Stimulated activated CD4-positive, alpha-beta T cell treated with anti-CD3 and anti-CD28 coated beads, TNF-alpha, amount 100 ng/mL, for 48 hours (primary cell): ENCODE measurements around the gene SORCS2.

Experiments
- DNase-seq, 3 donors: peaks; one replicate each; pipeline ENCODE4 v3.0.0-alpha.2; 2020; ENCODE audit warnings: low read depth in 3 of 3

The SORCS2 gene

GRCh38 chr4:7266525-7267292 lies 74.4 kb downstream of the SORCS2 start:
- no peak for DNase-seq

DNA sequence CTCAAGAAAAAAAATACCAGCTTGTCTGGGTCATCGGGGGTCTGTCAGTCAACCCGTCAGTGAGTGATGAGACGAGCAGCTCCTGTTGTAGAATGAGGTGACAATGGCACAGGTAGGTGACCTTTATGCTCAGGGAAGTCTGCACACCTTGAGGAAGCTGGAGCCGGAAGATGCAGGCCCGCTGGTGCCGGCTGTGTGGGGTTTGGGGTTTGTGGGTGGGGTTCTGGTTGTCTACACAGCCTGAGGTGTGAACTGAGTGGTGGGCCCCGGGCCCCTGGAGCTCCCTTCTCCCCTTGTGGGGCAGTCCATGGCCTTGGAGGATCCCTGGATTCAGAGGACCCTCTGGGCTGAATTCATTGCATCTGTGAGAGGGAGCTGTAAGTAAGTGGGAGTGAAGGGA lies 75.5 kb downstream of the SORCS2 start:
- DNase-seq = no peak

DNA sequence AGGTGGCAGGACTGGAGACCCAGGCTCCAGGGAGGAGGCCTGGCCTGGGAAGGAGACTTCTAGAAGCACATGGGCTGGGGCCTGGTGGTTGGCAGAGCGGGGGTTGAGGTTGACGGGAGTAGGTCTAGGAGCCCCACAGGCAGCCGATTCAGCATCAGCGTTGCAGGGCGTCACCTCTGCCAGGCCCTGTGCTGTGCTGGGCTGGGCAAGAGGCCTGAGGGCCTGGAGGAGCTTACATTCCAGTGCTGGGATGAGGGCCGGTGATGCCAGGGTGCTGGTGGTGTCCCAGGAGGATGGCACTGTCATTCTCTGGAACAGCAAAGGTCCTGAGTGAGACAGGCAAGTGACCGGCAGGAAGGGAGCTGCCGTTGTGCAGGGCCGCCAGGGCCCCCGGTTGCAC lies 76.6 kb downstream of the SORCS2 start:
- DNase-seq = no peak

DNA sequence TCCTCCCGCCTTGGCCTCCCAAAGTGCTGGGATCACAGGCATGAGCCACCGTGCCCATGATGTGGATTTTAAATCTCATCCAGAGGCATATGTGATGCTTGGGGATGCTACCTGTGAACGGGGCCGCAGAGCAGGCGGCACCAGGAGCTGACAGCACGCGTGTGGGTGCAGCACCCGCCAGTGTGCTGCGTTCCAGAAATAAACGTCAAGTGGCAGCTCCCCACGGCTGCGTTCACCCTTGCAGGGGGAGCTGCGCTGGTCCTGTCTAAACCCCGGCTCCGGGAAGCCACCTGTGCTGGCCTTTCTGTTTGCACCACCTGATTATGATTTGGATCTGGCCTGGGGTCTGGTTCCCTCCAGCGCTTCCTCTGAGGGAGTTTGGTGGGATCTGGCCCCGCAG lies 77.8 kb downstream of the SORCS2 start:
- no peak for DNase-seq

- DNase-seq = no peak
Measured at GRCh38 chr4:7272404-7272803, 80.1 kb downstream of the SORCS2 start.

DNA sequence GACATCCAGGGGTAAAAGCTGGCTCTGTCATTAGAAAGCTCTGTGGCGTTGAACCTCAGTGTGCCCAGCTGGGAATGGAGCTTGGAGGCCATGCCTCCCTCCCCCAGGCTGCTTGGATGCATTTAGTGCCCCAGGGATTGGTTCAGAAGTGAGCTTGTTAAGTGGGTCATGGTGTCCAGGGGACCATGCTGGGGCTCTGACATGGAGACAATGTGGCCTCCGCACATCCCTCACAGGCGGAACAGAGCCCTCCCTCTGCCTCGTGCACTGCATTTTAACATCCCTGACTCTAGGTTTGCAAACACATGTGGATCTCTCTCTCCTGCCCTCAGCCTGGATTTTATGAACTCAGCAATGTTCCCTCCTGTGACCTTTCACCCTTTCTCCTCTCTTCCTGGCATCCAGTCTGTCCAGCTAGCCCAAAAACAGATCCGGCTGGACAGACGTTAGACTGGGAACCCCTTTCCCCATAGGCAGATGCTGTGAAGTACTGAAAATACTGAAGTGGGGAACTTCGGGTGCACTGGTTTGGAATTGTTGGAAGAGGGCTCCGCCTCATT lies 81.5 kb downstream of the SORCS2 start:
- no peak for DNase-seq

GRCh38 chr4:7275067-7275466 lies 82.7 kb downstream of the SORCS2 start:
- DNase-seq = no peak

DNA sequence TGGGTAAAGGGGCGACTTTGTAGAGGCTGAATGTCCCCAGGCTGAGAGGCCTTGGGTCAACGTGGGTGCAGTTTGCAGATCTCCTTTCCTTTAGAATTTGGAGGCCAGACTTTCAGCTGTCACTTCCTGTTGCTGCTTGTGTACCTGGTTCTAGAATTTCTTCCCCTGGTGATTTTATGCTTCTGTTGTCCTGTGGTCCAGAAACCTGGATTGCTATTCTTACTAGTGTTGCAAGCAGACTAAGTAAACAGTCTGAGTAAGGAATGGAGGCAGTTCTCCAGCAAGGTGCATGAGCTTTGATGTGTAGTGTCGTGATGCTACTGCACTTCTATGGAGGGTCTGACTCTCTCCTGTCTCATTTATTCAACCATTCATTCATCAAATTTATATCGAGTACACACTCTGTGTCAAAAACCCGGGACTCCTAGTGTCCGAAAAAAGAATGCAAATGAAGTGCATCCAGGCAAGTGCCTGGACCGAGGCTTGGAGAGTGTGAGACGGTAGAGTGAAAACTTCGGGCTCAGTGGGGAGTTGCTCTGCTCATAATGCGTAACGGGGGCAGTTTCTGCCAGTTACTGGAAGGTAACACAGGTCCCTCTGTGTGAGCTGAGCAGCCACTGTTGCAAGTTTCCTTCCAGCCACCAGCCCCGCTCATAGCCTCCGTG lies 83.3 kb downstream of the SORCS2 start:
- DNase-seq = no peak

DNA sequence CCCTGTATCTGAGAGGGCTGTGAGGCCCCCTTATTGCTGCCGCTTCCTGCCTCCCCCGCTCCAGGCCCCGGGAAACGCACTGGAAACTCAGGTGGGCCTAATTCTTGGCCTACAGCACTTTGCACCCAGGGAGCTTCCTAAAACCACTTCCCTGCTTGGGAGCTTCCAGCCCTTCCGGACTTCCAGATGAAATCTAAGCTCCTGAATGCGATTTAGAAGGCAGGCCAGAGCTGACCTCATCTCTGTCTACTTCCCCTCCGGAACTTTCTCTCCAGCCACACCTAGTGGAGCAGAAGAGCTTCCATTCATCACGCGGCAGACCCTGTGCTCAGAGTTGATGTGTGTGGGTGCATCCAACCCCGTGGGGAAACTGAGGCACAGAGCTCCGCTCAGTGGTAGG lies 84.2 kb downstream of the SORCS2 start:
- no peak for DNase-seq

DNA sequence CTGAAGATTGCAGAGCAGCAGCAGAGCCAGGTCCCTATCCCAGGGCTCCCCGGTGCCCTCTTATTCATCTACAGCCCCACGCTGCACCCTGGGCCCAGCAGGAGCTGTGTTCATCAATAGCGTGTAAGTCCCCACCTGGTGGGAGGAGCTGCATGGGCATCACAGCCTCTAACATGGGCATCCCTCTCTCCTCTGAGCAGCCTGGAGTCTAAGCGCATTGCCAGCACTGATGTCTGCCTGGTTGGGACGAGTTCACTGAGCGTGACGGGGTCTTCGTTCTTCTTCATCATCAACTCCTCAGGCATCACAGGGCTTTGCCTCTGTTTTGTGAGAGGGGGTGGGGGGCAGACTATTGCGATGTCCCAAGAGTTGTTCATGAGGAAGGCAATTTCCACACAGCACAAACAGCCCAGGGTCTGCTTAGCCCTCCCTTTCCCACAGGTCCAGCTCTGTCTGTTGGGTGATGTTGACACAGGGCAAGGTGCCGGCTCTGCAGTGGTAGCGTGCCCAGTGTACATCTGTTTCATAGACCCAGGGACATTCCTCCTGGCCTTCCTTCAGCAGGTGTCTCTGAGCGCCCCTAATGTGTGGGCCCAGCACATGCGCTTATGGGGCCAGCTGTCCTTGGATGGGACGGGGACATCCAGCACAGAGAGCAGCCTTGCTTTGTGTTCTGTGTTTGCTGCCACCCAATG lies 85.9 kb downstream of the SORCS2 start:
- DNase-seq = no peak

- DNase-seq = no peak
Measured at GRCh38 chr4:7278981-7279380, 86.6 kb downstream of the SORCS2 start.

- DNase-seq = no peak
Measured at GRCh38 chr4:7279902-7280301, 87.6 kb downstream of the SORCS2 start.

DNA sequence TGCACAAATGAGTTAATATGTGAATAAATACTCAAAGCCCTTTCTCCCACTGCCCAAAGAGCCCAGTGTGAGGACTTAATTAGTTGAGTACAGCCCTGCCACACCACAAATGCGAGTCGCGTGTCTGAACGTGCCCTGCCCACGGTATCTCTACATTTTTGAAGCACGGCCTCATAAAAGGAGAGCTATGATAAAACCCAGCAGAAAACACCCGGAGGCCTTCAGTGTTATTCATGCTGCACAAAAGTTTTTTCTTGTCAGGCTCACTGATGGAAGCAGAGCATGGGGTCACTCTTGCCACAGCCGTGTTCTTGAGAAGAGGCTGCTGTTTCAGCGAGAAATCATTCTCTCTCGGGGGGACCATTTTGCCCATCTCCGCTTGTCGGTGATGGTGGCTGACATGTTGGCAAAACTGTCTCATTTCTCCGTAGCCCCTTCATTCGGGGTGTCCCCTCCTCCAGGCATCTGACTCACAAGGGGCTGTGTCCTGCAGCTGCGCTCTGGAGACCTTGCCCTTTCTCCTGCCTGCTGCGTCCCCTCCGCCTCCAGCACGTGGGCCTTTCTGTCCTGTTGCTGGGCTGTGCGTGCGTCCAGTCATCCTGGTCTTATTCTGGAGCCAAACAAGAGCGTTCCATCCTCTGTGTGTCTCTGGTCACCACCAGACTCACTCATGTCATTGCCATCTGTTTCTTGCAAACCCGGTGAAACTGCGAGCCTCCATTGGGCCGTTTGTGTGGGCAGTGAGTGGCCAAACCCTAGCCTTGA lies 88.8 kb downstream of the SORCS2 start:
- no peak for DNase-seq

DNA sequence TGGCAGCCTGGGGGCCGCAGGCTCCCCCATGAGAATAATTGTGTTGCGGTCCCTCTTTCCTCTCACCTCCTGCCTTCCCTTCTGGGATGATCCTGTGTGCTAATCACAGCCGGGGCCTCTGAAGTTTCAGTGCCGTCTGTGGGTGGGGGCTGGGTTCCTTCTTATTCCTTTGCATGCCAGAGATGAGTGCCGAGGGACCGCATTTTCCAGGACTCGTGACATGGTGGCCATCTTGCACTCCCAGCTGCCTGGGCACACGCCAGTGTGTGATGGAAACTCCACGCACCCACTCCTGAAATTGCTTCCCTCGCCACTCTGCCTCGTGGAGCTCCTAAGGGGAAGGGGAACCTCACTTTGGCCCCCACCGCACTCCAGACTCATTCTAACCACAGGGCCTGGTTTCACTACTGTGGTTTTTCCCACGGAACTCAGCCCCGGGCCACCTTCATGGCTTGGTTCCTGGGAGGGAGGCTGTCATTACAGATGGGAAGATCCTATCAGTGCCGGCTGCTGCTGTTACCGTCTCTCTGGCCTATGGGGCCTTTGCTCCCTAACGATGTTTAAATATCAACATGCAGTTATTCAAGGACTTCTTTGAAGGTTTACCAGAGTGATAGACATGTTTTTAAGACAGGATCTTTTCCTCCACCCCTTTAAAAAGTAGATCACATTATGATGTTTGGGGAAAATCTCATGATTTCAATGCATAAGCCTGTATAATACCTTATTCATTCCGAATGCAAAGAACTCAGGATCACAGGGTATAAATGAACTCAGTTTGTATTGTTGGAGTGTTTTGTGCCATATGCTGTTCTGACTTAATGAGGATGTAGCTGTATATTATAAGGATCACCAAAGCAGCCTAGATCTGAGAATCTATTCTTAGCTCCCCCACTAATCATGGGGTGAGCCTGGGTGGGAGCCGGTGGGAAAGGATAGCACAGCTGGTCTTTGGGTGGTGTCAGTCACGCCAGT lies 89.6 kb downstream of the SORCS2 start:
- no peak for DNase-seq

DNA sequence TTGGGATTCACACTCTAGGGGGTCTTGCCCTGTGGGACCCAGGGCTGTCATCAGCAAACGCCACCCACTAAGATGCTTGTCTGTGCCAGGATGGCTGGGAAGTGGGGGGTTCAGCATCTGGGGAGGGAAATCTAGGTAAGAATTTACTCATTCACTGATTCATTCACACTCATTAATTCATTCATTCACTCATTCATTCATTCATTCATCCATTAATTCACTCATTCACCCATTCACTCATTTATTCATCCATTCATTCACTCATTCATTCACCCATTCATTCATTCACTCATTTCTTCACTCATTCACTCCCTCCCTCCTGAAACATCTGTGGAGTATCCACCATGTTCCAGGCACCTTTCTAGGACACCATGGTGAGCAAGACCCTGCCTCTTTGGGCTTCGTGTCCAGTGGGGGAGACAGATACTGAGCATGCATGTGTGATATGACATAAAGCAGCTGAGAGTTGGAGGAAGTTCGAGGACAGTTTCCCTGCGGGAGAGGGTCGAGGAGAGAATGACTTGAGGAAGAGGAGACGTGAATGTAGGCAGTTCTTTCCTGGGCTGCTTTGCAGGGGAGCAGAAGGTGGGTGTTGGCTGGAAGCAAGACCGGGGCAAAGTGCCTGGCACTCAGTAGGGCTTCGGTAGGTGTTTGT lies 90.6 kb downstream of the SORCS2 start:
- no peak for DNase-seq

DNA sequence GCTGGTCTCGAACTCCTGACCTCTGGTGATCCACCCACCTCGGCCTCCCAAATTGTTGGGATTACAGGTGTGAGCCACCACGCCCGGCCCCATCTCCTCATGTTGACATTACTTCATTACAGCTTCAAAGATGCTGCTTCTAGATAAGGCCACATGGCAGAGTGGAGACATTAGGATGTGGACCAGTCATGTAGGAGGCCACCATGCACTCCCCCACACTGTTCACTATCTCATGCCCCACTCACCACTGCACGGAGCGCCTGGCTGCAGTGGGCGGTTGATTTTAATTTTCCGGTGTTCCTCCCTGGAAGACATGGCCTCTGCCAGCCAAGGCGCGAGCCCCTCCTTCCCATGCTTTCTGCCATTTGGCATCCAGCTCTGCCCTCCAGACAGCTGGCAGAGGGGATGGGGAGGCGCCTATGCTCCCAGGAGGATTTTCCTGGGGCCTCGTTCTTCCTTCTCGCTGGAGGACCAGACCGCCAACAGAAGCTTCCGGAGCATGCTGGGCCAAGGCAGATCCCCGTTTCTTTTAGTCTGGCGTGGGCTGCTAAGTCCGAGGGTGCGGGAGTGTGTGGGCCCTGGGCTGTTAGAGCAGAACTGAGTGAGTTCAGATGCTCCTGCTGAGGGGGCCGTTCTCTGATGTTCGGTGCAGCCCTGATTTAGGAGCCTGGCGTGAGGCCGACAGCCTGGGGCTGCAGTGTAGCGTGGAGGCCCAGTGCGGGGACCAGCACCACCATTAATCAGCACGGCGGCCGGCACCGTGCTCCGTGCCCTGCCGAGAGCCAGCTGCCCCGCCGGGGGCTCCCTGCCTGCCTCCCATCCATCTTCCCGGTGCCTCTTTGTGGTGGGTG lies 93.1 kb downstream of the SORCS2 start:
- DNase-seq = no peak

GRCh38 chr4:7286170-7286569 lies 93.8 kb downstream of the SORCS2 start:
- no peak for DNase-seq

GRCh38 chr4:7286798-7287197 lies 94.5 kb downstream of the SORCS2 start:
- DNase-seq = no peak

DNA sequence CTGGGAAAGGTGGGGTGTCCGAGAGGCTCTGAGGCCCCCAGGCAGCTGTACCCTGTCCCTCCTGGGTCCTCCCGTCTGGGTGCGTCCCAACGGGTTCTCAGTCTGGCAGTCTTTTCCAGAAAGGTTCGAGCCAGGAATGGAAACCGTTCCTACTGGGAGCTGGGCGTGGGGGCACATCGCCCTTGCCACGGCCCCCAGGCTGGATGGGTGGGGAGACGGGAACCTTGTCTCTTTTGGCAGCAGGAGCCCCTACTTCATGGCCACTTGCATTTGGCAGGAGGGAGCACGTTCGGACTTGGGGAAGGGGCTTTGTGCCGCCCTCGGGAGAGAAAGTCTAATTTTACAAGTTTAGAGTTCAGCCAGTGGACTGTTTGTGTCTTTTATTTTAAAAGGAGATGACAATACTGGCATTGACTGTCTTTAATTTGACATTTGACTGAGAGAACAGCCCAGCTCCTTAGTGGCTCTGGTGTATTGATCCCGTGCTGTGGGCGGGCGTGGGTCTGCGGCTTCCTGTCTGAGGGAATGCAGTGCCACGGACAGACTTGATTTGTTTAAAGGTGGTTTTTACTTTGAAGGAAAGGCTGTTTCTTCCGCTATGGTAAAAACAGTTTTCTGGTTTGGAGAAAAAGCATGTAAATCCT lies 95.1 kb downstream of the SORCS2 start:
- no peak for DNase-seq
